ENCODE measurements around the gene LLGL2. TPM values are rescaled to one million over a fixed set of nuclear protein-coding genes. Genes with fewer than 3 reads are reported as not detected.
A peak's percentile ranks its signal among the peaks of the same experiment; 100 is the strongest.

The LLGL2 gene
- total and polyA plus RNA-seq, 8 donors: 72.3 to 565 (median 174) TPM

GRCh38 chr17:75570034-75570676 lies 44.7 kb downstream of the LLGL2 start:
- Histone ChIP-seq H3K4me1 (peaks cover 0 to 12% (median 4%) of the 10 kb centered on the region in 4 donors), H3K27ac (peak overlapping the region in 3 of 5 donors; percentile 56 to 69 (median 66)), H3K9me3 (no peaks in the 10 kb centered on the region), H3K4me3 (no peak overlapping the region), H3K27me3 (no peaks in the 10 kb centered on the region), H3K36me3 (peaks cover 44 to 99% (median 97%) of the 10 kb centered on the region in 4 donors)
- DNase-seq: no peak
- TF ChIP-seq POLR2AphosphoS5 (IDR thresholded peaks at IDR 0.05): no peak
- no peak for TF ChIP-seq POLR2A (IDR thresholded peaks at IDR 0.05)
- TF ChIP-seq CTCF (IDR thresholded peaks at IDR 0.05): no peak
- TF ChIP-seq EP300 (IDR thresholded peaks at IDR 0.05): no peak
- 86 to 94% (median 93%) methylated on average over 9 to 35 of the region's 35 CpGs for WGBS, 5 donors
- intact Hi-C loops (cut with DNase I; ENCODE audit: low total_unique reads): no loop called here

GRCh38 chr17:75570772-75571171 lies 45.3 kb downstream of the LLGL2 start:
- Histone ChIP-seq H3K4me1 (peaks cover 0 to 12% (median 4%) of the 10 kb centered on the region in 4 donors), H3K27ac (peak overlapping the region in 3 of 5 donors; percentile 56 to 69 (median 66)), H3K9me3 (no peaks in the 10 kb centered on the region), H3K36me3 (peaks cover 37 to 96% (median 92%) of the 10 kb centered on the region in 4 donors), H3K27me3 (no peaks in the 10 kb centered on the region), H3K4me3 (no peak overlapping the region)
- no peak for TF ChIP-seq POLR2AphosphoS5 (IDR thresholded peaks at IDR 0.05)
- TF ChIP-seq CTCF (IDR thresholded peaks at IDR 0.05): no peak
- TF ChIP-seq POLR2A (IDR thresholded peaks at IDR 0.05): no peak
- no peak for TF ChIP-seq EP300 (IDR thresholded peaks at IDR 0.05)
- no peak for DNase-seq
- intact Hi-C loops (cut with DNase I; ENCODE audit: low total_unique reads): no loop called here
- WGBS, 5 donors: 84 to 94% (median 86%) methylated on average over 5 to 11 of the region's 11 CpGs

- Histone ChIP-seq H3K27ac (peak overlapping the region in 4 of 5 donors; percentile 46 to 69 (median 61)), H3K36me3 (peaks cover 33 to 90% (median 86%) of the 10 kb centered on the region in 4 donors), H3K27me3 (no peaks in the 10 kb centered on the region), H3K9me3 (no peaks in the 10 kb centered on the region), H3K4me1 (peaks cover 0 to 14% (median 4%) of the 10 kb centered on the region in 4 donors), H3K4me3 (no peak overlapping the region)
- peak; percentile 48 to 78 for DNase-seq
- TF ChIP-seq POLR2AphosphoS5 (IDR thresholded peaks at IDR 0.05) (peak in 1 of 3 donors; percentile 7), POLR2A (IDR thresholded peaks at IDR 0.05) (no peak), EP300 (IDR thresholded peaks at IDR 0.05) (no peak), CTCF (IDR thresholded peaks at IDR 0.05) (no peak)
- intact Hi-C loops (cut with DNase I; ENCODE audit: low total_unique reads): no loop called here
- 78 to 89% (median 87%) methylated on average over 14 to 15 of the region's 15 CpGs for WGBS, 5 donors
These were observed 45.8 kb downstream of the LLGL2 start for GRCh38 chr17:75571197-75571884.

- no peak for DNase-seq
- WGBS, 5 donors: 85 to 97% (median 93%) methylated on average over 12 to 16 of the region's 16 CpGs
- TF ChIP-seq CTCF (IDR thresholded peaks at IDR 0.05): no peak
- TF ChIP-seq POLR2A (IDR thresholded peaks at IDR 0.05): no peak
- no peak for TF ChIP-seq POLR2AphosphoS5 (IDR thresholded peaks at IDR 0.05)
- TF ChIP-seq EP300 (IDR thresholded peaks at IDR 0.05): no peak
- H3K4me3 ChIP-seq: no peak overlapping the region
- intact Hi-C loops (cut with DNase I; ENCODE audit: low total_unique reads): no loop called here
- no peaks in the 10 kb centered on the region for H3K9me3 ChIP-seq
- peaks cover 0 to 17% (median 4%) of the 10 kb centered on the region in 4 donors for H3K4me1 ChIP-seq
- H3K27ac ChIP-seq: peak overlapping the region in 3 of 5 donors; percentile 56 to 69 (median 66)
- H3K27me3 ChIP-seq: no peaks in the 10 kb centered on the region
- H3K36me3 ChIP-seq: peaks cover 32 to 85% (median 81%) of the 10 kb centered on the region in 4 donors
These were observed 46.4 kb downstream of the LLGL2 start for GRCh38 chr17:75571885-75572215.

Measured in stomach (tissue), 9 donors.